GM19438 (cell line): ENCODE results near the gene PSMD13.
A peak's percentile ranks its signal among the peaks of the same experiment; 100 is the strongest.

ENCODE experiments used
- ATAC-seq: cut with Tn5 transposase; IDR thresholded peaks from one replicate; pipeline ENCODE4 v1.9.1; 2021; ENCODE audit warnings: low read depth; ENCODE audit not compliant: unreplicated experiment

PSMD13 gene

GRCh38 chr11:203945-204586 lies 32.7 kb upstream of the PSMD13 start:
- ATAC-seq = no peak

GRCh38 chr11:204587-205109 lies 32.1 kb upstream of the PSMD13 start:
- no peak for ATAC-seq

- ATAC-seq = no peak
Measured at GRCh38 chr11:205221-206001, 31.4 kb upstream of the PSMD13 start.

GRCh38 chr11:206002-206384 lies 30.8 kb upstream of the PSMD13 start:
- no peak for ATAC-seq

- ATAC-seq = peak; percentile 26
Measured at GRCh38 chr11:206526-207207, 30.1 kb upstream of the PSMD13 start.

GRCh38 chr11:207208-207862 lies 29.4 kb upstream of the PSMD13 start, which contains the start of the genes BET1L and RIC8A:
TSS of gene BET1L (minus strand) at chr11:207399. CDS start at chr11:207321, 78 bp downstream.
TSS of gene RIC8A (plus strand) at chr11:207708. CDS start at chr11:208855, 1,147 bp downstream.
- ATAC-seq = peak; percentile 65

- peak; percentile 7 for ATAC-seq
Measured at GRCh38 chr11:207863-208180, 29.0 kb upstream of the PSMD13 start.

- ATAC-seq = no peak
Measured at GRCh38 chr11:208181-208916, 28.4 kb upstream of the PSMD13 start.

GRCh38 chr11:208917-209260 lies 27.9 kb upstream of the PSMD13 start:
- no peak for ATAC-seq

- no peak for ATAC-seq
Measured at GRCh38 chr11:209275-210121, 27.3 kb upstream of the PSMD13 start.

- no peak for ATAC-seq
Measured at GRCh38 chr11:210122-210802, 26.5 kb upstream of the PSMD13 start.

GRCh38 chr11:210803-211180 lies 26.0 kb upstream of the PSMD13 start:
- no peak for ATAC-seq

- ATAC-seq = no peak
Measured at GRCh38 chr11:211295-211694, 25.5 kb upstream of the PSMD13 start.

- ATAC-seq = no peak
Measured at GRCh38 chr11:211741-212140, 25.0 kb upstream of the PSMD13 start.

- no peak for ATAC-seq
Measured at GRCh38 chr11:212150-213100, 24.4 kb upstream of the PSMD13 start.

- no peak for ATAC-seq
Measured at GRCh38 chr11:213111-213510, 23.7 kb upstream of the PSMD13 start.

GRCh38 chr11:214083-214482 lies 22.7 kb upstream of the PSMD13 start:
- no peak for ATAC-seq

- ATAC-seq = no peak
Measured at GRCh38 chr11:215581-216037, 21.2 kb upstream of the PSMD13 start.
